ENCODE results near the gene LYZL6.
A peak's percentile ranks its signal among the peaks of the same experiment; 100 is the strongest.
"Not testable (repeated sequence)": the region's sequence is repeated elsewhere in the genome, so short reads cannot be mapped to it uniquely, and the experiment has no call there.

The LYZL6 gene

DNA sequence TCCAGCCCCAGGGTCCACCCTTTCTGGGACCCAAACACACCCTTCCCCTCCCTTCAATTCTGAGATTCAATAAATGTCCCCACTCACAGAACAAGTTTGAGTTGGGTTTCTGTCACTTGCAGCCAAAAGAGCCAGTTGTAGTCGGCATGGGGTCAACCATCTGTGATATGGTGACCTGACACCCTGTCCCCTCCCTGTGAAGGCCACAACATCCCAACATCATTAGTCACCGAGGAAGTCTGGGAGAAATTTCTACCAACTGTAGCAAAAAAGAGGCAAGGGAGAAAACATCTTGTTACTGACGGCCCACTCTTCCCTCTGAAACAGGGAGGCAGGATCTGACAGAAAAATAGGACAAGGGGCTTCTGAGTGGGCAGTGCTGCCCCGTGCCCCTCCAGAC lies 638 bp upstream of the LYZL6 start:
- DNase-seq = no peak

DNA sequence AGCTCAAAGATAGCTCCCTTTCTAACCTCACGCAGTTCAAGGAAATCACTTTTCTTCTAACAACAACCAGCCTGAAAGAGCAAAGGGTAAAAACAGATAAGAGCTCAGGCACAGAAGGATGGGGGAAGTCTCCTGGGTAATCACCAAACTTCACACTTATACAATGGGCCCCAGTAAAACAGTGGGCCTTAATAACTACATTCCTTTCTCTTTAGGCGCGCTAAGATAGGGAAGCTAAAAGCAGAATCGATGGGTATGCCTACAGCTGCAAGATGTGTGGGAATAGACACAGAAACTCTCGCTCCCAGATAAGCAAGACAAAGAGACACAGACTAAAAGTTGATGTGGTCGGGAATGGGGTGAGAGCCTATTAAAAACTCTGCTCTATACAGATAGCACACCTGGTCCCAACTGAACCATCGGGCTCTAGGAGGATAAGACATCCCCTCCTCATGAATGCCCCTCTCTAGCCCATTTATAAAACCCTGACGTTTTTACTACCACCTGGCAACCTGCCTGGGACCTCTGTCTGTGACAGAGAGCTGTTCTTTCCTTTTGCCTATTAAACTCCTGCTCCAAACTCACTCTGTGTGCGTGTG lies 826 bp downstream of the LYZL6 start:
- no peak for DNase-seq

DNA sequence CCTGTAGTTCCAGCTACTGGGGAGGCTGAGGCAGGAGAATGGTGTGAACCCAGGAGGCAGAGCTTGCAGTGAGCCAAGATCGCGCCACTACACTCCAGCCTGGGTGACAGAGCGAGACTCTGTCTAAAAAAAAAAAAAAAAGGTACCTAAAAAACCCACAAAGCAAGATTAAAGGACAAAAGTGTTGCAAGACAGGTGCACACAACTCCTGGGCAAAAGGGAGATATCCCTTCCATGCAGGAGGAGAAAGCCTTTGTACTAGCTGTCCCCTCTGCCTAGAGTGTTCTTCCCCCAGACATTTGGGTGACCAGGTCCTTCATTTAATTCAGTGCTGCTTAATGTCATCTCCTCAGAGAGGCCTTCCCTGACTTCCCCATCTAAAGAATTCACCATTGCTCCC lies 5.0 kb downstream of the LYZL6 start:
- DNase-seq = not testable (repeated sequence)

DNA sequence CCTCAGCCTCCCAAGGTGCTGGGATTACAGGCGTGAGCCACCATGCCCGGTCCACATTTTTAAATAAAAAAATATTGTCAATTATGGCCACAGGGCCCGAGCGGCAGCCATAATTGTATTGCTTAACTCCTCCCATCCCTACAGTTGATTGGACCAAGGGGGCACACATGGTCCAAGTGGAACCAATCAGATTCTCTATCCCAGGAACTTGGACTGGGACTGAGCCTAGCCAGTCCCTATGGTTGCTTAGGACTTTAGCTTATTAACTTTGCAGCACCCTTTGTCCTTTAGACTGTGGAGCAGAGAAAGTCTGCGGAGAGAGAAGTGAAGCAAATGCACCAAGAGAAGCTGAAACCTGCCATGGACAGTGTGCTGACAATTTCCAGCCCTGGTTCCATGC lies 7.5 kb downstream of the LYZL6 start:
- no peak for DNase-seq

DNA sequence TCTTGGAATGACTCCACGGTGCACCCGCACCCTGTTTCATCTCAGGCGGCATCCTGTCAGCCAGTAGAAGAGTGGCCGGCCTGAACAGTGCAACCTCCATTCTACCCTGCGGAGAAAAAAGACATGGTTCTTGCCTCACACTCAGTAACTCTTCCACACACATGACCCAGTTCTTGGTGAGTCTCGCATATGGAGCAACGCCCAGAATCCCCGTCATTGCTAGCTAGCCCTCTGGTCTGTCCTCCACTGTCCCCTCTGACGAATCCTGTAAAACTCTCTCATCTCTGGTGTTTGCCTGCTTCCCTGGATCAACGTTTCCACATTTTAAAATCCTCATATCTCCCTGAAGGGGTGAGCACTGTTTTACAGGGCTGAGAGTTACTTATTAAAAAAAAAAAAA lies 8.8 kb downstream of the LYZL6 start:
- DNase-seq = no peak

DNA sequence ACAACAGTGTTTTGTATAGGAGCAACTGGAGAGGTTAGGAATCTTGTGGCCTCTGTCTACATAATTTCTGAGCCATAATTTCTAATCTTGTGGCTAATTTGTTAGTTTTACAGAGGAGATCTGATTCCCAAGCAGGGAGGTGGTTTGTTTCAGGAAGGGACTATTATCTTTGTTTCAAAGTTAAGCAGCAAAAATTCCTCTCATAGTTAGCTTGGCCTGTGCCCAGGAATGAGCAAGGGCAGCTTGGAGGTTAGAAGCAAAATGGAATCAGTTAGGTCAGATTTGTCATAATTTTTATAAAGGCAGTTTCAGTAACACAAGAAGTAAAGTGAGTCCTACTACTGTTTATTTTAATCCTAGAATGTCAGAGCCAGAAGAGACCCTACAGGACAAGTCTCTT lies 10.9 kb downstream of the LYZL6 start:
- no peak for DNase-seq

DNA sequence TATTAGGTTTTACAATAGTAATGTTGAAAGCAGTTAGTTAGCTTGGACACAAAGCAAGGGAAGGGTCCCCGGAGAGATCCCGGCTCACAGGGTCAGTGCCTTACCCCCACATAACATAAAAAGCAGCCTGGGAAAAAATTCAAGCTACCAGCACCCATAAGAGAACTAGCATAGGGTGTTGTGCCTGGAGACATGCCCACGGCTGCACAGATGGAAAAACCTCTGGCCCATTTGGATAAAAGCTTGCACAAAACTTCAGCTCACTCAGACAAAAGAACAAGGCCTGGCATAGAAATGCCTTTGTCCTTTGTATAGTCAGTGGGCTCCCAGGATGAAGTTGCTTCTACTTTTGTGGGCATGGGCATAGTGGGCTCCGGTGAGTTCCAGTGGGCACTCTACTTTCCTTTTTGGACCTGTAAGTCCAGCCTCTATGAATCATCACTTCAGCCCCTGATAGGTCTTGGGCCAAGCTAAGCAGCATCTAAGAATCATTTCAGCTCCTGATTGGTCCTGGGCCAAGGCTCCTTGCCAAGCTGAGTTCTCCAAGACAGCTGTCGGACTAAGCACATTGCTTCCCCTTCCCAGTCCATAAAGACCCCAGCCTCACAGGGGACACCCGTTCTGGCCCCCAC lies 11.6 kb downstream of the LYZL6 start:
- no peak for DNase-seq

DNA sequence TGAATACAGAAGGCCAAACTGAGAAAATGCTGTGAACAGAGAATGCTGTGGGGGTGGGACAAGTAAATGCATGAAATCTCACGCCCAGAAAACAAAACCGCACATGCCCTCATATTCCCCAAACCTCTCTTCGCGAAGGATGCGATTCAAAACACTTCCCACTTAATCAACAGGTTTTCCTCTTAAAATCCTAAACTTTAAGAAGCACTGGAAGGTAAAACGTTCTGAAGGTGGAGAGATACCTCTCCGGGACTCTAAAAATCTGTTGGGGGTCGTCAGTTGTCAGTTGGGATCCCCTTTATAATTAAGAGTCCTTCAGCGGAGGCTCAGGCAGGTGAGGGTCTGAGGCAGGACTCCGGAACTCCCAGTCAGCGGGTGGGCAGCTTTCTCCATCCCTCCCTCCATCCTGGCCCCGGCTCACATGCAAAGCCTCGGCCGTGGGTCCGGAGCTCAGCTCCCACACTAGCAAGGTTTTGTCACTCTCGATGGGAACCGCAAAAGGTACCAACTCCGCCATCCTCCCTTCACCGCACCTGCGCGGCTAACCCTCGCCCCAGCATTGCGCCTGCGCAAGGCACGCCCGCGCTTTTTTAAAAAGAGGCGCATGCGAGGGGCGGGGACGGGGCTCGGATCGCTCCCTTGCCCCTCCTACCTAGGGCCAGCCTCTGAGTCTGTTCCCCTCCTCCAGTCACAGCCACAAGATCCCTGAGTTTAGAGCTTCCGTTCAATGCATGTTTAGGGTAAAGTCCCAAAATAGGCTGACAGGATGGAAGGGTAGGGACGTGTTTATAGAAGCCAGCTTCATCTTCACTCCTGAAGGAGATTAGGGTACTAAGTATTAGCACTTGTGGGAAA lies 13.1 kb downstream of the LYZL6 start, which contains the start of gene RDM1:
Gene RDM1 (minus strand): TSS at position 563 of the 855 bp plus-strand sequence. CDS start 46 bp downstream, at position 517.
- DNase-seq = peak; percentile 68

DNA sequence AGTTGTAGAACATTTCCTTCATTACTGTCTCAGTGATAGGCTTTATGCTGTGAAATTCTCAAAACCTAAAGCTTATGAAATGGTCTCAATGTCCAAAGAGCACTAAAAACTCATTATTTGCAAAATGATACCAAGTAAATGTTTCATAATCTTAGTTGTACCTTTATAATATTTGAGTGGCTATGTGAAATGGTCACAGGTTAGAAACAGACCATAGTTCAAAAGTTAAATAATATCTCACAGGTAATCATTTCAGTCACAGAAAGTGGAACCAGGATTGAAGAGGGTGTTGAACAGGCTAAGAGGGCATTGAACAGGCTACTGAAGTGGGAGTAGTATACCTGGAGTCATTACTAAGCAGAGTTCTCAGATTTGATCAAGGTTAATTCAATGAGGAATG lies 15.8 kb downstream of the LYZL6 start:
- DNase-seq = no peak

DNA sequence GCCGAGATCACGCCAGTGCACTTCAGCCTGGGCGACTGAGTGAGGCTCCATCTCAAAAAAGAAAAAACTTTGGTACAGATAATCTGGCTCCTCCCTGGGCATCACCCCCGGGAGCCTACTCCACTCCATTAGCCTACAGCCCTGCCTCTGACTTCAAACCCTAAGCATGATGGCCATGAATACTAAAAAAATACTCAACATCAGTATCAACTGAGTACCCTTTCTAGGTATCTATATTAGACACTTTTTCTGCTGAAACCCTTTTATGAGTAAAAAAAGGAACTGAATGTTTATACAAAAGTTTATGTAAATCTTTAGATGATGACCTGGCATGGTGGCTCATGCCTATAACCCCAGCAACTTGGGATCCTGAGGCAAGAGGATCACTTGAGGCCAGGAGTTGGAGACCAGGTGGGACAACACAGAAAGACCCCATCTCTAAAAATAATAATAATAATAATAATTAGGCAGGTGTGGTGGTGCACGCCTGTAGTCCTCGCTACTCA lies 19.9 kb downstream of the LYZL6 start:
- no peak for DNase-seq

DNA sequence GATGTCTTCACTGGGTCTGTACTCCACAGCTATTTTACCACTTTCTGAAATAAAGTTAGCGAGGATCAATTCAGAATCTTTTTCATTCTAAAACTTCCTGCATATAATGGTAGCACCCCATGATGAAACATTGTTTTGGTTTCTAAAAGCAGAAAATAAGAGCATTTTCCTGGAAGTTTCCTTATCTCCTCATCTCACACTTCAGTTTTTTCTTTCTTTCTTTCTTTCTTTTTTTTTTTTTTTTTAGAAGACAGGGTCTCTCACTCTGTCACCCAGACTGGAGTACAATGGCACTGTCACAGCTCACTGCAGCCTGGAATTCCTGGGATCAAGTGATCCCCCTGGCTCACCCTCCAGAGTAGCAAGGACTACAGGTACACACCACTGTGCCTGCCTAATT lies 23.3 kb downstream of the LYZL6 start:
- DNase-seq = no peak

DNA sequence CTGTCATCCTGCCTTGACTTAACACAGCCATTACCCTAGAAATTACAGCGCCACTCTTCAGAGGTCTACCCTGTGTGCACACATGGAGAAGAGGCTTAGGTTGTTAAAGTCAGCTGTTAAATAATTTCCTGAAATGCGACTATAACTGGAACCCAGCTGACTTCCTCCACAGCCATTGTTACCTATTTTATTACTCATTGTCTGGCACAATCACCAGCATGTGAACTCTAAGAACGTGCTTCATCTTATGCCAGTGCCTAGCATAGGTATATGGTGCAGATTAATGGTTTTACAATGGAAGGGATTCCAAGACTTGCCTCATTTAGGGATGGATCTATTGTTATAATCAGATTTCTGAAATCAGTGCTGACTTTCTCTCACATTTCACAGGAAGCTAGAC lies 24.8 kb downstream of the LYZL6 start:
- DNase-seq = no peak

DNA sequence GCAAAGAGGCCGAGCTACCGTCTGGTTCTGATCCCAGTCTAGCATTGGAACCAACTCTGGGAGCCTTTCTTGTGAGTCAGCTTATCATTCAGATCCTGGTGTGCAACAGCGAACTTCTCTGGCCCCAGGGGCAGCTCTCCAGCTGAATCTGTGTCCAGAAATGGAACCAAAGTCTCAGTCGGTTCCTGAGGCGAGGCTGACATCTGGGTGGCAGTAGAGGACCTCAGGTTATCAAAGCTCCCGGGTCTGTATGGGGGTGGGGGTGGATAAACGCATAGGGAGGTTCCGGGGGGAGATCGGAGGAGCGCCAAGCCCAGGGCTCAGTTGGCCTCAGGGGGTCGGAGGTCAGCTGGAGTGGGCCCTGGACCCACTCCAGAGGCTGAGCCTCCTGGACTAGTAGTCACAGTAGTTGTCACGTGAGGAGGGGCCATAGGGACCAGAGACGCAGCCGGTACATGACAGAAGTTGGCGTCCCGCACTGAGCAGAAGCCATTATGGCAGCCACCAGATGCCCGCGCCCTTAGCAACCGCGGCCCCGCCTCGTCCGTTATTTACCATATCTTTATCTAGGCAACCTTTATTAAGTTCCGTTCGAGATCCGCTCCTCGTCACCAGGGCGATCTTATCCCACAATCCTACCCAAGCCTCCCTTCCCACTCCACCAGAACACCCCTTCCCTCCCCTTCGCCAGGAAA lies 25.8 kb downstream of the LYZL6 start:
- no peak for DNase-seq

DNA sequence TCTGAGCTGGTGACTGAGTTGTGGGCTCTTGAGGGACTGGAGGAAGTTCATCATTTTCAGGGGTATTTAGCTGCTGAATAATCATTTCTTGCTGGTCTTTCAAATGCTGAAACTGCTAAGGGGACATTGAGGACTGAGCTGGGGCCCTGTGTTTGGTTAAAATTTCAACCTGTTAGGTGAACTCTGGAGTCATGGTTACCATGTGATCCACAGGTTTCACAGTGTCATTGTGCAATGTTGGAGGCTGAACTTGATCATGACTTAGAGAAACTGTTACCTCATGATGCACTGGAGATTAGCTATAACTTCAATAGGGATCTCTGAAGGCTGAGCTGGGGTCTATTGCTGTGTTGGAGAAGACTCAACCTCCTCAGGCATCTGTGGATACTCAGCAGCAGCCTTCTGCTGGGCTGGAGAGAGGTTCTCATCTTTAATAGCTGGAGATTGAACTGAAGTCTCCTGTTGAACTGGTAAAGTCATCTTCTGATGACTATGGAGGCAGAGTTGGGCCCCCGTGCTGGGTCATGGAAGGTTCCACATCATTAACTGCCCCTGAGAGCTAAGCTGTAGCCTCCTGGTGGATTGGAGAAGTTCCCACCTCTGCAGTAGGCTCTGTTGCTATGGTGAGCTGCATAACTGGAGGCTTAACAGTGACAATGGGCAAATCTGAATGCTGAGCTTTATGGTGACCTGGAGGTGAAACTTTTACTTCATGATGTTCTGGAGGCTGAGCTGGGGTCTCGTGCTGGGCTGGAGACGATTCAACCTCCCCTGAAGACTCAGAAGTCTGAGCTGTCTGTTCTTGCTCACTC lies 28.2 kb downstream of the LYZL6 start:
- no peak for DNase-seq

DNA sequence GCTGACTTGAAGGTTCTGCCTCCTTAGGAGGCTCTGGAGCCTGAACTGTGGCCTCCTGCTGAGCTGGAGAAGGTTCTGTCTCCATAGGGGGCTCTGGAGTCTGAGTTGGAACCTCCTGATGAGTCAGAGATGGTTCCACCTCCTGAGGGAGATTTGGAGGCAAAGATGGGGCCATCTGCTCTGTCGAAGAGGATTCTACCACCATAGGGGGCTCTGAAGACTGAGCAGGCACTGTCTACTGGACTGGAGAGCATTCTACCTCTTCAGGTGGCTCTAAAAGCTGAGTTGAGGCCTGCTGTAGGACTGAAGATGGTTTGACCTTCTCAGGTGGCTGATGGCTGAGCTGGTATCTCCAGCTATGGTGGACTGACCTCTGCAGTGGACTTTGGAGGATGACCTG lies 29.2 kb downstream of the LYZL6 start:
- no peak for DNase-seq

DNA sequence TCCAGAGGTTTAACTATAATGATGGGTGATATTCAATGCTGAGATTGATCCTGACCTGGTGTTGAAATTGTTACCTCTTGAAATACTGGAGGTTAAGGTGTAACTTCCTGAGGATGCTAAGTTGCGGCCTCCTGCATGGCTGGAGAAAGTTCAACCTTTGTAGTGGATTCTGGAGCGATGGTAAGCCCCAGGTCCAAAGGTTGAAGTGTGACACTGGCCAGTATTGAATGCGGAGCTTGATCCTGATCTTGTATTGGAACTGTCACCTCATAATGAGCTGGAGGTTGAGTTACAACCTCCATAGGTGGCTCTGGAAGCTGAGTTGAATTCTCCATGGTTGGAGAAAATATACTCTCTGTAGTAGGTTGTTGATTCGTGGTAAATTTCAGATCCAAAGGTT lies 29.9 kb downstream of the LYZL6 start:
- DNase-seq = no peak

DNA sequence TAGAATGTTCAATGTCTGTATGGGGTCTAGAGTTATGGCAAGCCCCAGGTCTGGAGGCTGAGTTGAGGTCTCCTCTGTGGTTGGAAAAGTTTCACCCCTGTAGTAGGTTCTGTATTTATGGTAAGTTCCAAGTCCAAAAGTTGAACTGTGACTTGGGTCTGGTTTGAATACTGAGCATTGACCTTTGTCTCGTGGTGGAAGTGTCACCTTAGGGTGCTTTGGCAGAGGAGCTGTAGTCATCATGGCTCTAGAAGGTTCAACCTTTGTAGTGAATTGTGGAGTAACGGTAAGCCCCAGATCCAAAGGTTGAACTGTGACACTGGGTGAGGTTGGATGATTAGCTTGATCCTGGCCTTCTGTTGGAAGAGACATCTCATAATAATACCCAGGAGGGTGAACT lies 30.6 kb downstream of the LYZL6 start:
- DNase-seq = no peak

DNA sequence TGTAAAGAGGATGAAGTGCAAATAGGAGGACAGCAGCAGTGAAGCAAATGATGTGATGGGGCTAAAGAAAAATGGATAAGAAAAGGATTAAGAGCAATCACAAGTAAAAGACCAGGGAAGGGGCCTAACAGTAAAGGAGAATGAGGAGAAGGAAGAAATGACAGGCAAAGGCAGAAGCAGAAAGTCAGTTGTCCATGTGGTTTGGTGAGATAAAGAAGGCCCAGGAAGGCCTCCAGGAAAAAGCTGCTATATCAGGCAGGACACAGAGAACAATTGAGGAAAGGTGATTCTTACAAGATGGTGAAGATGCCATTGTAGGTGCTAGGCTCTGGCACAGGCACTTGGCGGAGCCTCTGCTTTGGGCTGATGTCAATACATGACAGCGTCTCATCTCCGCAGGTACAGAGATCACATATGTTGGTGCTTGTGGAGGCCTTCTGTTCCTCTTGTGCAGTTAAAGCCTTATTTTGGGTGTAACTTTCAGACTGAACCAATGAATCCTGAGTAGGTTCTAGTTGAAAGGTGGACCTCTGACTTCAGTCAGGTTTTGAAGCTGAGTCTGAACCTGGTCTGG lies 31.1 kb downstream of the LYZL6 start:
- DNase-seq = no peak

DNA sequence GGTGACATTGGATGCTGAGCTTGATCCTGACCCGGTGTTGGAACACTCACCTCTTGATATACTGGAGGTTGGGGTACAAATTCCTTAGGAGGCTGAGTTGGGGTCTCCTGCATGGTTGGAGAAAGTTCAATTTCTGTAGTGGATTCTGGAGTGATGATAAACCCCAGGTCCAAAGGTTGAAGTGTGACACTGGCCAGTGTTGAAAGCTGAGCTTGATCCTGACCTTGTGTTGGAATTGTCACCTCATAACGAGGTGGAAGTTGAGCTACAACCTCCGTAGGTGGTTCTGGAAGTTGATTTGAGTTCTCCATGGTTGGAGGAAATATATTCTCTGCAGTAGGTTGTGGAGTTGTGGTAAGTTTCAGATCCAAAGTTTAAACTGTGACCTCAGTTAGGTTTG lies 34.1 kb downstream of the LYZL6 start:
- no peak for DNase-seq

DNA sequence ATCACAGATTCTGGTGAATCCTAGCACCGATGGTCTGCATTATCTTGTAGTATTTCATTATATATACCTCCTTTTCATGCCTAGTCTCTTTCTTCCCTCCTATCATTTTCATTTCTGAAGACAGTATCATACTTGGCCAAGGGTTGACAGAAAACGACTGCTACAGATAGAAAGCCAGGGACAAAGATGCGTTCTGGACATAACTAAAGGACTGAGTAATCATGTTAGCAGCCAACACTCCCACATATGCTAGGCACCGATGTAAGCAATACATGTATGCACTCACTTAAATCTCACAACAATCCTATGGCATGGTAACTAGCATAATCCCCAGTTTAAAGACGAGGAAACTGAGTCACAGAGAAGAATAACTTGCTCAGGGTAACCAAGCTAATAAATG lies 35.8 kb downstream of the LYZL6 start:
- DNase-seq = no peak

DNA sequence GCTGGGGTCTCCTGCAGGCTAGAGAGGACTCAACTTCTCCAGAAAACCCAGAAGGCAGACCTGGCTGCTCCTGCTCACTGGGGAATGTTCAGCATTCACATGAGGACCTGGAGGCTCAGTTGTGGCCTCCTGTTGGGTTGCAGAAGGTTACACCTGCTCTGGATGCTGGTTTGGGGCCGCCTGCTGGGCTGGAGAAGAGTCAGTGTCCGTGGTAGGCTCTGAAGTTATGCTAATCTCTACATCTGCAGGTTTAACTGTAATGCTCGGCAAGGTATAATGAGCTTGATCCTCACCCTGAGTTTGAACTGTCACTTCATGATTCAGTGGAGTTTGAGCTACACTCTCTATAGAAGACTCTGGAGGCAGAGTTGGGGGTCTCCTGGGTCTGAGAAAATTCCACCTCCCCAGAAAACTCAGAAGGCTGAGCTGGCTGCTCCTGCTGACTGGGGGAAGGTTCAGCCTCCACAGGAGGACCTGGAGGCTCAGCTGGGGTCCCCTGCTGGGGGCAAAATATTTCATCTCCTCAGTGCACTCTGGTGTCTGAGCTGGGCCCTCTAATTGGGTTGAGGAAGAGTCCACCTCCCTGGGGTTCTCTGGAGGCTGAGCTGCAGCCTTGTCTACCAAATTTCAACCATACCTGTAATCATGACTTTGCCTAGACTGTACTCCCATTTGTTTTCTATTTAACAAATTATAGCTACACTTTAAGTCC lies 36.4 kb downstream of the LYZL6 start:
- no peak for DNase-seq
